ENCODE results near the gene ZNF343. TPM values are rescaled to one million over a fixed set of nuclear protein-coding genes. Genes with fewer than 3 reads are reported as not detected.

Gene ZNF343
- total RNA-seq, 1 experiment from 2014 or later: 13.4 TPM

DNA sequence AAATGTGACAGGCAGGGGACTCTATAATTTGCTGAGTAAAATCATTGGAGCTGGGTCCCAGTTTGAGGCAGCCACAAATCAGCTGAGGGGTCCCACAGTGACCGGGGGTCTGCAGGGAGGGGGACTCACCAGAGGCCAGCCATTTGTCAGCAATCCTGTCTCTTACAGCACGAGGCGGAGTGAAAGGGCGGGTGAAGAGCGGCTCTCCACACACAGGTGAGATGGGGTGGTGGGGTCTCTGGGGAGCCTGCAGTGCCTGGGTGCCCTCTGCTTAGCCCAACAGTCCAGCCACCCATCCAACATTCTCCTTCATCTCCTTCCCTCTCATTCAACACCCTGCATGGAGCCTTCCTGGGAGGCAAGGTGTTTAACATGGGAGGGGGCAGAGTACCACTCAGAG is 28.4 kb upstream of the ZNF343 start:
- Histone ChIP-seq H3K27me3 (ENCODE audit: control insufficient read depth, insufficient read depth, low read length) (peaks cover 10% of the 10 kb centered on the region), H3K4me3 (ENCODE audit: low read depth in 2 of 2, low read length in 2 of 2) (no peak overlapping the region), H3K9me3 (ENCODE audit: control insufficient read depth, insufficient read depth, low read depth, low read length) (no peaks in the 10 kb centered on the region), H3K4me1 (ENCODE audit: control insufficient read depth, insufficient read depth, low read length) (no peaks in the 10 kb centered on the region; the same call in 1 of the 2 replicates), H3K36me3 (ENCODE audit: control insufficient read depth, insufficient read depth, low read length) (no peaks in the 10 kb centered on the region), H3K27ac (ENCODE audit: low read length) (no peak overlapping the region)
- DNase-seq (ENCODE audit: low read depth, low spot score) (no peak), ATAC-seq (no peak)
- BruUV-seq (replicated peaks): no TSS peak
- CTCF ChIA-PET: no interaction called here
- in situ Hi-C loops (cut with HindIII; ENCODE audit: low pct_unique_long_range_greater_than_20kb, low sequenced_read_pairs) (no loop called here), intact Hi-C loops (cut with micrococcal nuclease; ENCODE audit: unreplicated experiment) (no loop called here)
- TF ChIP-seq TCF7L2 (IDR thresholded peaks at IDR 0.05; ENCODE audit: low read depth, low read length) (no peak), SIN3A (IDR thresholded peaks at IDR 0.05; ENCODE audit: borderline replicate concordance, insufficient read depth, low read depth, low read length) (no peak)
- POLR2A ChIA-PET: no interaction called here

DNA sequence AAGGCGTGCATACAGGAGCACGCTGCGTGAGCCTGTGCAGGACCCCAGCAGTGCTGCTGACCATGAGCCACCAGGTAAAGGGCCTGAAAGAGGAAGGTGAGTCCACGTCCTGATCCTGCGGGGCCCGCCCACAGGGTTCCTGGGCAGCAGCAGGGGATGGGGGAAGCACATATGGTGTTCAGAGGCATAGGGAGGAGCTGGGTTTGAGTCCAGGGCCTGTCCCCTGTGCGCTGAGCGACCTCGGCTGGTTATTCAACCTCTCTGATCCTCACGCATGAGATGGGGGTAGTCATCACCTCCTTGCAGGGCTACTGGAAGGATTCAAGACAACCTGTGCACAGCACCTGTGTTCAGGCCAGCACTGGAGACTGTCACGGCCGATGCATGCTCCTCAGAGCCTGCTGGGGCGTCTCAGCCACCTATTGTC is 27.9 kb upstream of the ZNF343 start, which contains the start of gene TMC2:
Gene TMC2, plus strand, starts transcription at position 14 of the 427 bp plus-strand sequence. Its CDS starts 49 bp downstream, at position 63.
- Histone ChIP-seq H3K4me3 (ENCODE audit: low read depth in 2 of 2, low read length in 2 of 2) (no peak within 1 kb of the TSS), H3K9me3 (ENCODE audit: control insufficient read depth, insufficient read depth, low read depth, low read length) (no peaks in the 10 kb centered on the region), H3K36me3 (ENCODE audit: control insufficient read depth, insufficient read depth, low read length) (no peaks in the 10 kb centered on the region), H3K27me3 (ENCODE audit: control insufficient read depth, insufficient read depth, low read length) (peaks cover 5% of the 10 kb centered on the region), H3K27ac (ENCODE audit: low read length) (no peak within 1 kb of the TSS), H3K4me1 (ENCODE audit: control insufficient read depth, insufficient read depth, low read length) (no peaks in the 10 kb centered on the region; the same call in 1 of the 2 replicates)
- ATAC-seq (no peak), DNase-seq (ENCODE audit: low read depth, low spot score) (no peak)
- ChIA-PET CTCF (no interaction called here), POLR2A (no interaction called here)
- intact Hi-C loops (cut with micrococcal nuclease; ENCODE audit: unreplicated experiment): no loop called here
- TF ChIP-seq, protein P1, sequence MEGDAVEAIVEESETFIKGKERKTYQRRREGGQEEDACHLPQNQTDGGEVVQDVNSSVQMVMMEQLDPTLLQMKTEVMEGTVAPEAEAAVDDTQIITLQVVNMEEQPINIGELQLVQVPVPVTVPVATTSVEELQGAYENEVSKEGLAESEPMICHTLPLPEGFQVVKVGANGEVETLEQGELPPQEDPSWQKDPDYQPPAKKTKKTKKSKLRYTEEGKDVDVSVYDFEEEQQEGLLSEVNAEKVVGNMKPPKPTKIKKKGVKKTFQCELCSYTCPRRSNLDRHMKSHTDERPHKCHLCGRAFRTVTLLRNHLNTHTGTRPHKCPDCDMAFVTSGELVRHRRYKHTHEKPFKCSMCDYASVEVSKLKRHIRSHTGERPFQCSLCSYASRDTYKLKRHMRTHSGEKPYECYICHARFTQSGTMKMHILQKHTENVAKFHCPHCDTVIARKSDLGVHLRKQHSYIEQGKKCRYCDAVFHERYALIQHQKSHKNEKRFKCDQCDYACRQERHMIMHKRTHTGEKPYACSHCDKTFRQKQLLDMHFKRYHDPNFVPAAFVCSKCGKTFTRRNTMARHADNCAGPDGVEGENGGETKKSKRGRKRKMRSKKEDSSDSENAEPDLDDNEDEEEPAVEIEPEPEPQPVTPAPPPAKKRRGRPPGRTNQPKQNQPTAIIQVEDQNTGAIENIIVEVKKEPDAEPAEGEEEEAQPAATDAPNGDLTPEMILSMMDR (IDR thresholded peaks at IDR 0.05): no peak
- TF ChIP-seq TCF7L2 (IDR thresholded peaks at IDR 0.05; ENCODE audit: low read depth, low read length) (no peak), POLR2AphosphoS5 (IDR thresholded peaks at IDR 0.05; ENCODE audit: low read depth, low read length) (no peak), SIN3A (IDR thresholded peaks at IDR 0.05; ENCODE audit: borderline replicate concordance, insufficient read depth, low read depth, low read length) (no peak)
- TF ChIP-seq, protein P2, sequence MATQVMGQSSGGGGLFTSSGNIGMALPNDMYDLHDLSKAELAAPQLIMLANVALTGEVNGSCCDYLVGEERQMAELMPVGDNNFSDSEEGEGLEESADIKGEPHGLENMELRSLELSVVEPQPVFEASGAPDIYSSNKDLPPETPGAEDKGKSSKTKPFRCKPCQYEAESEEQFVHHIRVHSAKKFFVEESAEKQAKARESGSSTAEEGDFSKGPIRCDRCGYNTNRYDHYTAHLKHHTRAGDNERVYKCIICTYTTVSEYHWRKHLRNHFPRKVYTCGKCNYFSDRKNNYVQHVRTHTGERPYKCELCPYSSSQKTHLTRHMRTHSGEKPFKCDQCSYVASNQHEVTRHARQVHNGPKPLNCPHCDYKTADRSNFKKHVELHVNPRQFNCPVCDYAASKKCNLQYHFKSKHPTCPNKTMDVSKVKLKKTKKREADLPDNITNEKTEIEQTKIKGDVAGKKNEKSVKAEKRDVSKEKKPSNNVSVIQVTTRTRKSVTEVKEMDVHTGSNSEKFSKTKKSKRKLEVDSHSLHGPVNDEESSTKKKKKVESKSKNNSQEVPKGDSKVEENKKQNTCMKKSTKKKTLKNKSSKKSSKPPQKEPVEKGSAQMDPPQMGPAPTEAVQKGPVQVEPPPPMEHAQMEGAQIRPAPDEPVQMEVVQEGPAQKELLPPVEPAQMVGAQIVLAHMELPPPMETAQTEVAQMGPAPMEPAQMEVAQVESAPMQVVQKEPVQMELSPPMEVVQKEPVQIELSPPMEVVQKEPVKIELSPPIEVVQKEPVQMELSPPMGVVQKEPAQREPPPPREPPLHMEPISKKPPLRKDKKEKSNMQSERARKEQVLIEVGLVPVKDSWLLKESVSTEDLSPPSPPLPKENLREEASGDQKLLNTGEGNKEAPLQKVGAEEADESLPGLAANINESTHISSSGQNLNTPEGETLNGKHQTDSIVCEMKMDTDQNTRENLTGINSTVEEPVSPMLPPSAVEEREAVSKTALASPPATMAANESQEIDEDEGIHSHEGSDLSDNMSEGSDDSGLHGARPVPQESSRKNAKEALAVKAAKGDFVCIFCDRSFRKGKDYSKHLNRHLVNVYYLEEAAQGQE (IDR thresholded peaks at IDR 0.05; ENCODE audit: insufficient read depth in 1 of 2, low read depth in 2 of 2, low read length in 1 of 2): no peak
- in situ Hi-C loops (cut with HindIII; ENCODE audit: low pct_unique_long_range_greater_than_20kb, low sequenced_read_pairs): no loop called here
- no TSS peak for BruUV-seq (replicated peaks)

DNA sequence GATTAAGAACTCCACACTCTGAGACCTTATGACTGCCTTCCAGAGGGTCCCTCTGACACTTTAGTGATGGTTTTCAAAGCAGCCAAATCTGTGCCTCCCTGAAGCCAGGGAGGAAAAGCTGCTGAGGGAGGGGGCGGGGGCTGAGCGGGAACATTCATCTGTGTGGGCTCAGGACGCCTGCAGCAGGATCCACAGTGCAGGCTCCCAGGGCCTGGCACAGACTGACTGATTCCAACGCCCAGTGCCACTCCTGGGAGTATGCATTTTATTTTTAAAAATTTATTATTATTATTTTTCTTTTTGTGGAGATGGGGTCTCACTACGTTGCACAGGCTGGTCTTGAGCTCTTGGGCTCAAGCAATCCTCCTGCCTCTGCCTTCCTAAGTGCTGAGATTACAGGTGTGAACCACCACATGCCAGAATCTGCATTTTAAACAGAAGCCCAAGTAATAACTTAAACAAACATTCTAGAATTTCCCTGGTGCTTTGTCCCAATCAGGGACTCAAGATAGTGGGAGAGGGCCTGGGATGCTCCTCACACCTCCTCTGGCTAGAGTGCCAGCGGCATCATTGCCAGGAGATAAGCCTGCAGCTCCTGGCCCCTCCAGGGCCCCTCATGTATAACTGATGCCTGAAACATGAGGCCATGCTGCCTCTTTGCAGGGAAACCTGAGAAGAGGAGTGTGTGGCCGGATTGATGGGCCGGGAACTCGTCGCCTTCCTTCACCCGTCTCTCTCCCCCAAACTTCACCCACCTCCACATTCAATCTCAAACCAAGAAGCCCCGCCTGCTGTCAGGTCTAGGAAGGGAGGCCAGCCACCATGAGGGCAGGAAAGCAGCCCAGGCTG is 27.2 kb upstream of the ZNF343 start:
- CTCF ChIA-PET: no interaction called here
- H3K27ac ChIP-seq (ENCODE audit: low read length): no peak overlapping the region

More for the DNA sequence above, 27.2 kb upstream of the ZNF343 start:
- H3K36me3 ChIP-seq (ENCODE audit: control insufficient read depth, insufficient read depth, low read length): no peaks in the 10 kb centered on the region
- ATAC-seq (no peak), DNase-seq (ENCODE audit: low read depth, low spot score) (no peak)
- H3K27me3 ChIP-seq (ENCODE audit: control insufficient read depth, insufficient read depth, low read length): peaks cover 5% of the 10 kb centered on the region
- intact Hi-C loops (cut with micrococcal nuclease; ENCODE audit: unreplicated experiment): no loop called here
- H3K4me3 ChIP-seq (ENCODE audit: low read depth in 2 of 2, low read length in 2 of 2): no peak overlapping the region
- POLR2A ChIA-PET: no interaction called here
- in situ Hi-C loops (cut with HindIII; ENCODE audit: low pct_unique_long_range_greater_than_20kb, low sequenced_read_pairs): no loop called here
- H3K4me1 ChIP-seq (ENCODE audit: control insufficient read depth, insufficient read depth, low read length): no peaks in the 10 kb centered on the region; the same call in 1 of the 2 replicates
- no peaks in the 10 kb centered on the region for H3K9me3 ChIP-seq (ENCODE audit: control insufficient read depth, insufficient read depth, low read depth, low read length)
- TF ChIP-seq SIN3A (IDR thresholded peaks at IDR 0.05; ENCODE audit: borderline replicate concordance, insufficient read depth, low read depth, low read length): no peak
- TF ChIP-seq, protein P2 (IDR thresholded peaks at IDR 0.05; ENCODE audit: insufficient read depth in 1 of 2, low read depth in 2 of 2, low read length in 1 of 2): no peak
- TF ChIP-seq TCF7L2 (IDR thresholded peaks at IDR 0.05; ENCODE audit: low read depth, low read length): no peak
- TF ChIP-seq, protein P1 (IDR thresholded peaks at IDR 0.05): no peak
- no peak for TF ChIP-seq POLR2AphosphoS5 (IDR thresholded peaks at IDR 0.05; ENCODE audit: low read depth, low read length)
- BruUV-seq (replicated peaks): no TSS peak
